ENCODE measurements around the gene FRMD1.
A peak's percentile ranks its signal among the peaks of the same experiment; 100 is the strongest.

FRMD1 gene

DNA sequence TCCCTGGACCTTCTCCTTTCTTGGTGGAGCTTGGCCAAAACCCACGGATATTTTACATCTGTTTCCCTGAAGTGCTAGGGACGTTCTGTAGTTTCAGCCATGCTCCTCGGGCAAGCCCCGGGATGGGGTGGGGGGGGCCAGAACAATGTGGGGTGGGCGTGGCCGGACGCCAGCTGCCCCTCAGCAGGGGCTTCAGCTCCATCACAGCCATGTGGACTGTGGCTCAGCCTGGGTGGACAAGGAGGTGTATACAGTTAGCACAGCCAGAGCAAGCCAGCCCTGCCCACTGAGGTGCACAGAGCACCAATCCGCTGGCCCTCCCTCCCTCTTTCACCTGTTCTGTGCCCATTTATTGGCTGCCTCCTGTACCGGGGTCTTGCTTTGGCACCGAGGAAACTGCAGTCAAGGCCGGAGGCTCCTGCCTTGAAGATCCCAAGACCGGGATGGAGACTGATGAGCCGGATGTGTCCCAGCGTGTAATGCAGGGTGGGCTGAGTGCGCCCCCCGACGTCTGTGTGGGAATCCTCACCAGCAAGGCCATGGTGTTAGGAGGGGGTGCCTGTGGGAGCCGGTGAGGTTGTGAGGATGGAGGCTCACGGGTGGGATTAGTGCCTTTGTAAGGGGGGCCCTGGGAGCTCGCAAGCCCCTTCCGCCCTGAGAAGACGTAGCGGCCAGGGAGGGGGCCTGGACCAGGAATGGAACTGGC lies 28.0 kb downstream of the FRMD1 start:
- Histone ChIP-seq H3K4me1 (ENCODE audit: control insufficient read depth, insufficient read depth, low read length) (no peaks in the 10 kb centered on the region), H3K27ac (ENCODE audit: extremely low read depth, low read depth, low read length) (no peak overlapping the region), H3K4me3 (ENCODE audit: low read depth, low read length) (no peak overlapping the region), H3K9me3 (ENCODE audit: control insufficient read depth, insufficient read depth, low read depth, low read length) (no peaks in the 10 kb centered on the region), H3K36me3 (ENCODE audit: control insufficient read depth in 2 of 2, insufficient read depth in 1 of 2, low read length in 2 of 2) (no peaks in the 10 kb centered on the region)
- ChIA-PET CTCF (no interaction called here), POLR2A (no interaction called here)
- TF ChIP-seq KLF9 (tag by site-specific recombination; IDR thresholded peaks at IDR 0.05; ENCODE audit: low read depth) = peak; percentile 39; the same call in 1 of the 2 replicates
- TF ChIP-seq ZNF19 (tag by site-specific recombination; IDR thresholded peaks at IDR 0.05; ENCODE audit: low read depth) = no peak
- TF ChIP-seq, protein P1, sequence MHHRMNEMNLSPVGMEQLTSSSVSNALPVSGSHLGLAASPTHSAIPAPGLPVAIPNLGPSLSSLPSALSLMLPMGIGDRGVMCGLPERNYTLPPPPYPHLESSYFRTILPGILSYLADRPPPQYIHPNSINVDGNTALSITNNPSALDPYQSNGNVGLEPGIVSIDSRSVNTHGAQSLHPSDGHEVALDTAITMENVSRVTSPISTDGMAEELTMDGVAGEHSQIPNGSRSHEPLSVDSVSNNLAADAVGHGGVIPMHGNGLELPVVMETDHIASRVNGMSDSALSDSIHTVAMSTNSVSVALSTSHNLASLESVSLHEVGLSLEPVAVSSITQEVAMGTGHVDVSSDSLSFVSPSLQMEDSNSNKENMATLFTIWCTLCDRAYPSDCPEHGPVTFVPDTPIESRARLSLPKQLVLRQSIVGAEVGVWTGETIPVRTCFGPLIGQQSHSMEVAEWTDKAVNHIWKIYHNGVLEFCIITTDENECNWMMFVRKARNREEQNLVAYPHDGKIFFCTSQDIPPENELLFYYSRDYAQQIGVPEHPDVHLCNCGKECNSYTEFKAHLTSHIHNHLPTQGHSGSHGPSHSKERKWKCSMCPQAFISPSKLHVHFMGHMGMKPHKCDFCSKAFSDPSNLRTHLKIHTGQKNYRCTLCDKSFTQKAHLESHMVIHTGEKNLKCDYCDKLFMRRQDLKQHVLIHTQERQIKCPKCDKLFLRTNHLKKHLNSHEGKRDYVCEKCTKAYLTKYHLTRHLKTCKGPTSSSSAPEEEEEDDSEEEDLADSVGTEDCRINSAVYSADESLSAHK (tag by site-specific recombination; IDR thresholded peaks at IDR 0.05) = no peak
- TF ChIP-seq, protein P2, sequence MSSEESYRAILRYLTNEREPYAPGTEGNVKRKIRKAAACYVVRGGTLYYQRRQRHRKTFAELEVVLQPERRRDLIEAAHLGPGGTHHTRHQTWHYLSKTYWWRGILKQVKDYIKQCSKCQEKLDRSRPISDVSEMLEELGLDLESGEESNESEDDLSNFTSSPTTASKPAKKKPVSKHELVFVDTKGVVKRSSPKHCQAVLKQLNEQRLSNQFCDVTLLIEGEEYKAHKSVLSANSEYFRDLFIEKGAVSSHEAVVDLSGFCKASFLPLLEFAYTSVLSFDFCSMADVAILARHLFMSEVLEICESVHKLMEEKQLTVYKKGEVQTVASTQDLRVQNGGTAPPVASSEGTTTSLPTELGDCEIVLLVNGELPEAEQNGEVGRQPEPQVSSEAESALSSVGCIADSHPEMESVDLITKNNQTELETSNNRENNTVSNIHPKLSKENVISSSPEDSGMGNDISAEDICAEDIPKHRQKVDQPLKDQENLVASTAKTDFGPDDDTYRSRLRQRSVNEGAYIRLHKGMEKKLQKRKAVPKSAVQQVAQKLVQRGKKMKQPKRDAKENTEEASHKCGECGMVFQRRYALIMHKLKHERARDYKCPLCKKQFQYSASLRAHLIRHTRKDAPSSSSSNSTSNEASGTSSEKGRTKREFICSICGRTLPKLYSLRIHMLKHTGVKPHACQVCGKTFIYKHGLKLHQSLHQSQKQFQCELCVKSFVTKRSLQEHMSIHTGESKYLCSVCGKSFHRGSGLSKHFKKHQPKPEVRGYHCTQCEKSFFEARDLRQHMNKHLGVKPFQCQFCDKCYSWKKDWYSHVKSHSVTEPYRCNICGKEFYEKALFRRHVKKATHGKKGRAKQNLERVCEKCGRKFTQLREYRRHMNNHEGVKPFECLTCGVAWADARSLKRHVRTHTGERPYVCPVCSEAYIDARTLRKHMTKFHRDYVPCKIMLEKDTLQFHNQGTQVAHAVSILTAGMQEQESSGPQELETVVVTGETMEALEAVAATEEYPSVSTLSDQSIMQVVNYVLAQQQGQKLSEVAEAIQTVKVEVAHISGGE (tag by site-specific recombination; conservative IDR thresholded peaks at IDR 0.05; ENCODE audit: low read depth) = no peak

DNA sequence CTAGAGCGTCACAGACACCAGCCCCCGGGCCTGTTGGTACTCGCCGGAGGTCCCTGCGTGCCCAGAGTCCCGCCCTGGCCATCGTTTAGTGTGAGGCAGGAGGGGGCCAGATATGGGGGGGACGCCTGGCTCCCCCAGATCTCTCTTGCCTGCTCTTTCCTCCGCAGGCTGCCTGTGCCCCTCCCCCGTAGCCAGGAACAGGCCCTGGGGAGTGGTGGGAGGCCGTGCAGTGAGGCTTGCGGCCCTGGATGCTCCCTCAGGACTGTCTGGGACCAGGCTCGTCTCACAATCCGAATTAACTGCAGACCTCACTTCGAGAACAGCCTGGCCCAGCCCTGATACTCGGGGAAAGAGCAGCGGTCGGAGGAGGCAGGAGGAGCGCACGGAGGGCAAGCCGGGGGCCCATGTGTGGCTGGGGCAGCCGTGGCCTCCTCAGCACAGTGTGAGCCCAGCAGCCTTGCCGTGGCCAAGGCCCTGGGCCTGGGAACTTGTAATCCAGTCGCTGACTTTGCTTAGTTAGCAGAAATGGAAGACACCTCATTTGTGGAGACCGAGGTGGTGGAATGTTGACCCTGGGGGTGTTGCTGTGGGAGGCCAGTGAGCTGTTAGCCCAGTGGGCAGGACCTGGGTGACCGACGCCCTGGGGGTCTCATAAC lies 28.7 kb downstream of the FRMD1 start:
- H3K36me3 ChIP-seq (ENCODE audit: control insufficient read depth in 2 of 2, insufficient read depth in 1 of 2, low read length in 2 of 2) = no peaks in the 10 kb centered on the region
- H3K4me1 ChIP-seq (ENCODE audit: control insufficient read depth, insufficient read depth, low read length) = no peaks in the 10 kb centered on the region
- no peaks in the 10 kb centered on the region for H3K9me3 ChIP-seq (ENCODE audit: control insufficient read depth, insufficient read depth, low read depth, low read length)
- ChIA-PET CTCF (no interaction called here), POLR2A (no interaction called here)
- no peak overlapping the region for H3K4me3 ChIP-seq (ENCODE audit: low read depth, low read length)
- no peak overlapping the region for H3K27ac ChIP-seq (ENCODE audit: extremely low read depth, low read depth, low read length)
- no peak for TF ChIP-seq ZNF585B (tag by site-specific recombination; IDR thresholded peaks at IDR 0.05)
- no peak for TF ChIP-seq MZF1 (tag by site-specific recombination; IDR thresholded peaks at IDR 0.05; ENCODE audit: borderline replicate concordance)
- no peak for TF ChIP-seq ZFP41 (tag by site-specific recombination; IDR thresholded peaks at IDR 0.05; ENCODE audit: borderline replicate concordance)
- no peak for TF ChIP-seq ZNF514 (tag by site-specific recombination; IDR thresholded peaks at IDR 0.05)
- no peak for TF ChIP-seq ZNF169 (tag by site-specific recombination; IDR thresholded peaks at IDR 0.05)
- TF ChIP-seq HOXD13 (CRISPR knock-in tag; IDR thresholded peaks at IDR 0.05; ENCODE audit: borderline replicate concordance) = no peak
- TF ChIP-seq, protein P3, sequence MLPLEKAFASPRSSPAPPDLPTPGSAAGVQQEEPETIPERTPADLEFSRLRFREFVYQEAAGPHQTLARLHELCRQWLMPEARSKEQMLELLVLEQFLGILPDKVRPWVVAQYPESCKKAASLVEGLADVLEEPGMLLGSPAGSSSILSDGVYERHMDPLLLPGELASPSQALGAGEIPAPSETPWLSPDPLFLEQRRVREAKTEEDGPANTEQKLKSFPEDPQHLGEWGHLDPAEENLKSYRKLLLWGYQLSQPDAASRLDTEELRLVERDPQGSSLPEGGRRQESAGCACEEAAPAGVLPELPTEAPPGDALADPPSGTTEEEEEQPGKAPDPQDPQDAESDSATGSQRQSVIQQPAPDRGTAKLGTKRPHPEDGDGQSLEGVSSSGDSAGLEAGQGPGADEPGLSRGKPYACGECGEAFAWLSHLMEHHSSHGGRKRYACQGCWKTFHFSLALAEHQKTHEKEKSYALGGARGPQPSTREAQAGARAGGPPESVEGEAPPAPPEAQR (tag by site-specific recombination; IDR thresholded peaks at IDR 0.05) = no peak
- TF ChIP-seq GLI2 (tag by site-specific recombination; IDR thresholded peaks at IDR 0.05; ENCODE audit: borderline replicate concordance, low read depth) = no peak
- TF ChIP-seq, protein P4, sequence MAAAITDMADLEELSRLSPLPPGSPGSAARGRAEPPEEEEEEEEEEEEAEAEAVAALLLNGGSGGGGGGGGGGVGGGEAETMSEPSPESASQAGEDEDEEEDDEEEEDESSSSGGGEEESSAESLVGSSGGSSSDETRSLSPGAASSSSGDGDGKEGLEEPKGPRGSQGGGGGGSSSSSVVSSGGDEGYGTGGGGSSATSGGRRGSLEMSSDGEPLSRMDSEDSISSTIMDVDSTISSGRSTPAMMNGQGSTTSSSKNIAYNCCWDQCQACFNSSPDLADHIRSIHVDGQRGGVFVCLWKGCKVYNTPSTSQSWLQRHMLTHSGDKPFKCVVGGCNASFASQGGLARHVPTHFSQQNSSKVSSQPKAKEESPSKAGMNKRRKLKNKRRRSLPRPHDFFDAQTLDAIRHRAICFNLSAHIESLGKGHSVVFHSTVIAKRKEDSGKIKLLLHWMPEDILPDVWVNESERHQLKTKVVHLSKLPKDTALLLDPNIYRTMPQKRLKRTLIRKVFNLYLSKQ (tag by site-specific recombination; IDR thresholded peaks at IDR 0.05; ENCODE audit: borderline replicate concordance) = no peak
- TF ChIP-seq, protein P5, sequence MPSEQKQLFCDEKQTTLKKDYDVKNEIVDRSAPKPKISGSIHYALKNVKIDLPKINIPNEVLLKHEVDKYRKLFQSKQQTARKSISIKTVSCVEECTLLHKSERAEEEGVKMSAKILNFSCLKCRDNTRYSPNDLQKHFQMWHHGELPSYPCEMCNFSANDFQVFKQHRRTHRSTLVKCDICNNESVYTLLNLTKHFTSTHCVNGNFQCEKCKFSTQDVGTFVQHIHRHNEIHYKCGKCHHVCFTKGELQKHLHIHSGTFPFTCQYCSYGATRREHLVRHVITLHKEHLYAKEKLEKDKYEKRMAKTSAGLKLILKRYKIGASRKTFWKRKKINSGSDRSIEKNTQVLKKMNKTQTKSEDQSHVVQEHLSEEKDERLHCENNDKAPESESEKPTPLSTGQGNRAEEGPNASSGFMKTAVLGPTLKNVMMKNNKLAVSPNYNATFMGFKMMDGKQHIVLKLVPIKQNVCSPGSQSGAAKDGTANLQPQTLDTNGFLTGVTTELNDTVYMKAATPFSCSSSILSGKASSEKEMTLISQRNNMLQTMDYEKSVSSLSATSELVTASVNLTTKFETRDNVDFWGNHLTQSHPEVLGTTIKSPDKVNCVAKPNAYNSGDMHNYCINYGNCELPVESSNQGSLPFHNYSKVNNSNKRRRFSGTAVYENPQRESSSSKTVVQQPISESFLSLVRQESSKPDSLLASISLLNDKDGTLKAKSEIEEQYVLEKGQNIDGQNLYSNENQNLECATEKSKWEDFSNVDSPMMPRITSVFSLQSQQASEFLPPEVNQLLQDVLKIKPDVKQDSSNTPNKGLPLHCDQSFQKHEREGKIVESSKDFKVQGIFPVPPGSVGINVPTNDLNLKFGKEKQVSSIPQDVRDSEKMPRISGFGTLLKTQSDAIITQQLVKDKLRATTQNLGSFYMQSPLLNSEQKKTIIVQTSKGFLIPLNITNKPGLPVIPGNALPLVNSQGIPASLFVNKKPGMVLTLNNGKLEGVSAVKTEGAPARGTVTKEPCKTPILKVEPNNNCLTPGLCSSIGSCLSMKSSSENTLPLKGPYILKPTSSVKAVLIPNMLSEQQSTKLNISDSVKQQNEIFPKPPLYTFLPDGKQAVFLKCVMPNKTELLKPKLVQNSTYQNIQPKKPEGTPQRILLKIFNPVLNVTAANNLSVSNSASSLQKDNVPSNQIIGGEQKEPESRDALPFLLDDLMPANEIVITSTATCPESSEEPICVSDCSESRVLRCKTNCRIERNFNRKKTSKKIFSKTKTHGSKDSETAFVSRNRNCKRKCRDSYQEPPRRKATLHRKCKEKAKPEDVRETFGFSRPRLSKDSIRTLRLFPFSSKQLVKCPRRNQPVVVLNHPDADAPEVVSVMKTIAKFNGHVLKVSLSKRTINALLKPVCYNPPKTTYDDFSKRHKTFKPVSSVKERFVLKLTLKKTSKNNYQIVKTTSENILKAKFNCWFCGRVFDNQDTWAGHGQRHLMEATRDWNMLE (tag by site-specific recombination; conservative IDR thresholded peaks at IDR 0.05; ENCODE audit: low read depth) = no peak
- TF ChIP-seq ZNF610 (tag by site-specific recombination; IDR thresholded peaks at IDR 0.05; ENCODE audit: borderline replicate concordance) = no peak
- TF ChIP-seq SETDB1 (IDR thresholded peaks at IDR 0.05; ENCODE audit: insufficient read length, low read length) = no peak
- TF ChIP-seq ZNF776 (tag by site-specific recombination; IDR thresholded peaks at IDR 0.05; ENCODE audit: borderline replicate concordance) = no peak
- no peak for TF ChIP-seq ZNF837 (tag by site-specific recombination; IDR thresholded peaks at IDR 0.05)
